Progenitor cell of endocrine pancreas (in vitro differentiated cells): ENCODE measurements around the gene ARHGEF5. TPM values are rescaled to one million over a fixed set of nuclear protein-coding genes. Genes with fewer than 3 reads are reported as not detected.
A peak's percentile ranks its signal among the peaks of the same experiment; 100 is the strongest.
"Not testable (repeated sequence)": the region's sequence is repeated elsewhere in the genome, so short reads cannot be mapped to it uniquely, and the experiment has no call there.

Experiments used
- DNase-seq: peaks from one replicate; pipeline ENCODE4 v3.0.0; 2021; ENCODE audit warnings: low spot score; ENCODE audit not compliant: unreplicated experiment
- H3K27ac Mint-ChIP-seq: 2 replicates; pipeline ENCODE4 v1.8.0; 2021; ENCODE audit warnings: mild to moderate bottlenecking, moderate library complexity, mixed read lengths
- H3K27me3 Mint-ChIP-seq: 2 replicates; pipeline ENCODE4 v1.8.0; 2021; ENCODE audit warnings: mixed read lengths
- H3K36me3 Mint-ChIP-seq: 2 replicates; pipeline ENCODE4 v1.8.0; 2022; ENCODE audit warnings: mixed read lengths; ENCODE audit not compliant: insufficient read depth
- H3K4me1 Mint-ChIP-seq: 2 replicates; pipeline ENCODE4 v1.8.0; 2021; ENCODE audit warnings: low read depth, mixed read lengths
- H3K4me3 Mint-ChIP-seq: 2 replicates; pipeline ENCODE4 v1.8.0; 2021; ENCODE audit warnings: low read depth, mild to moderate bottlenecking, moderate library complexity, mixed read lengths
- H3K9me3 Mint-ChIP-seq: 2 replicates; pipeline ENCODE4 v1.8.0; 2021; ENCODE audit warnings: low read depth, mixed read lengths
- long read RNA-seq: library from polyadenylated mRNA; unstranded; transcript quantifications from one replicate; pipeline ENCODE4 v2.0.0, GENCODE V29; 2020
- total RNA-seq: library from RNA; stranded (reverse); gene quantifications from 2 replicates; pipeline ENCODE4 v1.2.1, GENCODE V29; 2021

The ARHGEF5 gene
- 42.9 and 46.6 TPM in 2 replicates for total RNA-seq
- long read RNA-seq, partial matches to known transcripts = 19 of 24 reads
- long read RNA-seq, other reads (novel, unspliced or antisense) = 4 of 24 reads

GRCh38 chr7:144355176-144355822, at the start of gene ARHGEF5:
Gene ARHGEF5, plus strand, starts transcription at chr7:144355402. Its CDS starts 7,268 bp downstream, at chr7:144362670.
- DNase-seq, H3K36me3 Mint-ChIP-seq, H3K9me3 Mint-ChIP-seq, H3K4me1 Mint-ChIP-seq, H3K27me3 Mint-ChIP-seq: not testable (repeated sequence)
- Mint-ChIP-seq H3K27ac (peak within 1 kb of the TSS; percentile 96), H3K4me3 (peak within 1 kb of the TSS; percentile 83)

GRCh38 chr7:144309702-144310101, 45.5 kb upstream of the ARHGEF5 start:
- not testable (repeated sequence) for H3K27ac Mint-ChIP-seq, H3K4me1 Mint-ChIP-seq, DNase-seq, H3K9me3 Mint-ChIP-seq, H3K27me3 Mint-ChIP-seq, H3K4me3 Mint-ChIP-seq, H3K36me3 Mint-ChIP-seq

- not testable (repeated sequence) for H3K4me3 Mint-ChIP-seq, DNase-seq, H3K36me3 Mint-ChIP-seq, H3K9me3 Mint-ChIP-seq, H3K4me1 Mint-ChIP-seq, H3K27ac Mint-ChIP-seq, H3K27me3 Mint-ChIP-seq
Observed at GRCh38 chr7:144311218-144311617, 44.0 kb upstream of the ARHGEF5 start.

GRCh38 chr7:144311872-144312469, 43.2 kb upstream of the ARHGEF5 start, which contains the start of gene OR2A1:
Gene OR2A1, plus strand, starts transcription at chr7:144312419. Its CDS starts 5,706 bp downstream, at chr7:144318125.
- not testable (repeated sequence) for H3K27me3 Mint-ChIP-seq, H3K4me1 Mint-ChIP-seq, H3K9me3 Mint-ChIP-seq, H3K36me3 Mint-ChIP-seq, H3K27ac Mint-ChIP-seq, H3K4me3 Mint-ChIP-seq, DNase-seq

GRCh38 chr7:144317537-144317936, 37.7 kb upstream of the ARHGEF5 start:
- H3K4me1 Mint-ChIP-seq, H3K27me3 Mint-ChIP-seq, DNase-seq, H3K4me3 Mint-ChIP-seq, H3K9me3 Mint-ChIP-seq, H3K36me3 Mint-ChIP-seq, H3K27ac Mint-ChIP-seq: not testable (repeated sequence)

GRCh38 chr7:144319547-144319946, 35.7 kb upstream of the ARHGEF5 start:
- not testable (repeated sequence) for H3K4me1 Mint-ChIP-seq, H3K9me3 Mint-ChIP-seq, H3K27me3 Mint-ChIP-seq, H3K36me3 Mint-ChIP-seq, DNase-seq, H3K27ac Mint-ChIP-seq, H3K4me3 Mint-ChIP-seq

GRCh38 chr7:144321677-144322206, 33.5 kb upstream of the ARHGEF5 start:
- H3K4me1 Mint-ChIP-seq, DNase-seq: not testable (repeated sequence)

GRCh38 chr7:144323359-144323758, 31.8 kb upstream of the ARHGEF5 start:
- not testable (repeated sequence) for DNase-seq, H3K27ac Mint-ChIP-seq, H3K4me3 Mint-ChIP-seq, H3K4me1 Mint-ChIP-seq, H3K36me3 Mint-ChIP-seq, H3K9me3 Mint-ChIP-seq, H3K27me3 Mint-ChIP-seq

More at GRCh38 chr7:144321677-144322206, 33.5 kb upstream of the ARHGEF5 start:
- H3K9me3 Mint-ChIP-seq, H3K36me3 Mint-ChIP-seq, H3K27me3 Mint-ChIP-seq, H3K4me3 Mint-ChIP-seq, H3K27ac Mint-ChIP-seq: not testable (repeated sequence)

- not testable (repeated sequence) for H3K4me1 Mint-ChIP-seq, H3K36me3 Mint-ChIP-seq, DNase-seq, H3K27me3 Mint-ChIP-seq, H3K4me3 Mint-ChIP-seq, H3K9me3 Mint-ChIP-seq, H3K27ac Mint-ChIP-seq
Observed at GRCh38 chr7:144325868-144326267, 29.3 kb upstream of the ARHGEF5 start.

- H3K4me3 Mint-ChIP-seq, H3K4me1 Mint-ChIP-seq, H3K9me3 Mint-ChIP-seq, H3K27ac Mint-ChIP-seq, DNase-seq, H3K36me3 Mint-ChIP-seq, H3K27me3 Mint-ChIP-seq: not testable (repeated sequence)
Observed at GRCh38 chr7:144330044-144330443, 25.2 kb upstream of the ARHGEF5 start.

GRCh38 chr7:144331221-144331995, 23.8 kb upstream of the ARHGEF5 start:
- not testable (repeated sequence) for DNase-seq, H3K4me1 Mint-ChIP-seq, H3K27me3 Mint-ChIP-seq, H3K27ac Mint-ChIP-seq, H3K9me3 Mint-ChIP-seq, H3K4me3 Mint-ChIP-seq, H3K36me3 Mint-ChIP-seq

GRCh38 chr7:144331996-144332288, 23.3 kb upstream of the ARHGEF5 start:
- not testable (repeated sequence) for DNase-seq, H3K4me3 Mint-ChIP-seq, H3K9me3 Mint-ChIP-seq, H3K27ac Mint-ChIP-seq, H3K27me3 Mint-ChIP-seq, H3K4me1 Mint-ChIP-seq, H3K36me3 Mint-ChIP-seq

GRCh38 chr7:144348625-144349024, 6.6 kb upstream of the ARHGEF5 start:
- H3K27me3 Mint-ChIP-seq, H3K27ac Mint-ChIP-seq, H3K4me3 Mint-ChIP-seq, H3K4me1 Mint-ChIP-seq, H3K36me3 Mint-ChIP-seq, H3K9me3 Mint-ChIP-seq, DNase-seq: not testable (repeated sequence)
